Thyroid gland (tissue), 4 donors: Measurements from ENCODE around the gene OR13C3.

ENCODE experiments used
- CTCF ChIP-seq, 6 experiments: fragments of 200-600 bp in 3 of 6; fragments of 450-650 bp in 3 of 6; sonication (generic) in 3 of 6; IDR thresholded peaks; one replicate each; pipeline ENCODE4 v1.5.1; 2016 to 2019; ENCODE audit warnings: antibody characterized with exemption in 6 of 6, mild to moderate bottlenecking in 2 of 6, inconsistent platforms in 1 of 6, moderate library complexity in 1 of 6
- POLR2A ChIP-seq, 2 donors: fragments of 450-650 bp; IDR thresholded peaks; one replicate each; pipeline ENCODE4 v1.6.1; 2017; ENCODE audit warnings: antibody characterized with exemption in 2 of 2, mild to moderate bottlenecking in 2 of 2, moderate library complexity in 1 of 2

DNA sequence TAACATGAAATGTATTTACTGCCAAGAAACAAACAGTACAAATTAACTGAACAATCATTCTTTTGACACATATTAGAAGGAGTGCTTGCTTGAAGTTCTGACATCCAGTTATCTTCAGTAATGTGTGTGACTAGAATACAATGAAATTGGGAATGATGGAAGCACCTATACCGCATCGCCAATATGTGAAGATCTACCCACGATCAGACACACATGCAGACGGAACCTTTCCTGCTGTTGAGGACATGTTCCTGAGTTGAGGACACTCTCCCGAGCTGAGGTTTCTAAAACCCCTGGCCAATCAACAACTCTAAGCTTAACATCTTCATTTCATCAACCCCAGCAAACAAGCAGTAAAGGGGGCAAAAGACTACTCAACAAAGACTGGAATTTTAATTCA is at the start of gene OR13C3:
- TF ChIP-seq CTCF (IDR thresholded peaks at IDR 0.05) = no peak
- TF ChIP-seq POLR2A (IDR thresholded peaks at IDR 0.05) = no peak
